BJ (cell line): ENCODE results near the gene DENND6A. TPM values are rescaled to one million over a fixed set of nuclear protein-coding genes. Genes with fewer than 3 reads are reported as not detected.

Experiments used
- CTCF ChIA-PET: fragments of 350-600 bp; formaldehyde crosslinking; extraction: SDS; loops from one replicate; lab custom pipeline; 2021; ENCODE audit warnings: antibody characterized with exemption, inconsistent platforms; lab: Yijun Ruan, JAX
- POLR2A ChIA-PET: fragments of 300-600 bp; sonication (Branson Sonifier 250); formaldehyde crosslinking; extraction: SDS; loops from one replicate; lab custom pipeline; 2021; ENCODE audit warnings: antibody characterized with exemption; lab: Charles Lee
- DNase-seq: peaks from one replicate; pipeline ENCODE4 v3.0.0-alpha.2; 2011; ENCODE audit warnings: low read depth
- H3K27me3 ChIP-seq: 2 replicates; pipeline ENCODE4 v1.6.0; 2011; ENCODE audit warnings: low read length; ENCODE audit not compliant: control insufficient read depth, insufficient read depth
- H3K36me3 ChIP-seq: 2 replicates; pipeline ENCODE4 v1.5.1; 2011; ENCODE audit warnings: low read length; ENCODE audit not compliant: control insufficient read depth, insufficient read depth
- H3K4me3 ChIP-seq: 2 replicates; pipeline ENCODE4 v1.5.1; 2011; ENCODE audit warnings: low read depth, mild to moderate bottlenecking, control low read depth, low read length
- polyA plus RNA-seq: library from polyadenylated mRNA; depleted of rRNA; stranded (reverse); fragments of >200 nt; gene quantifications from 2 replicates; pipeline ENCODE4 v1.2.3, GENCODE V29; 2011
- TF ChIP-seq, protein P1 (sequence below): IDR thresholded peaks from 2 replicates; pipeline ENCODE4 v1.5.1; 2011; ENCODE audit warnings: low read depth, mild to moderate bottlenecking, control low read depth, inconsistent platforms, low read length, moderate library complexity; ENCODE audit not compliant: insufficient read depth

DENND6A gene
- polyA plus RNA-seq, 1 experiment, result 8.5 TPM

DNA sequence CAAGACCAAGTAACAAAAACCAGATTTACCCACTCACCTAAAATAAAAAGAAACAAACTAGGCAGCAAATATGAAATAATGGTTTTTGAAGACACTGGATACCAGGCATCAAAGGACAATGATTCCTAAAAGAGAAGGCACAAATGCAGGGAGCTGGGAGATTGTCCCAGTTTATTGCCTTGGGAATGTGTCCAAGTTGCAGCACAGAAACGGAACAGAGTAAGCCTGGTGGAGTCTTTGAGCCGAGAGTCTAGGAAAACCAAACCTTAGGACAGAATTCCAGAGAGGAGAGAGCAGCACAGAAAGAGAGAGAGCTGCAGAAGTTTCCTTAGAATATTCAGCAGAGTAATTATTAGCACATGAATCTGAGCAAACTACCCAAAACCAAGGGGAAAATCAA lies 87.9 kb downstream of the DENND6A start:
- CTCF ChIA-PET, result no interaction called here

DNA sequence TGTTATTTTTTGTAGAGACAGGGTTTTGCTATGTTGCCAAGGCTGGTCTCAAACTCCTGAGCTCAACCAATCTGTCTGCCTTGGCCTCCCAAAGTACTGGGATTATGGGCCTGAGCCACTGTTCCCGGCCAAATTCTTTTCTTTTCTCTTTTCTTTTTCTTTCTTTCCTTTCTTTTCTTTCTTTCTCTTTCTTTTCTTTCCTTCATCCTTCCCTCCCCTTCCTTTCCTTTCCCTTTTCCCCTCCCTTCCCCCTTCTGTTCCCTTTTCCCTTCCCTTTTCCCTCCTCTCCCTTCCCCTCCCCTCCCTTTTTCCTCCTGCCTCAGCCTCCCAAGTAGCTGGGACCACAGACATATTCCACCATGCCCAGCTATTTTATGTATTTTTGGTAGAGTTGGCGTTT lies 92.7 kb downstream of the DENND6A start:
- DNase-seq, result no peak
- no peaks in the 10 kb centered on the region for H3K27me3 ChIP-seq
- POLR2A ChIA-PET, result no interaction called here
- no peak overlapping the region for H3K4me3 ChIP-seq
- TF ChIP-seq, protein P1, sequence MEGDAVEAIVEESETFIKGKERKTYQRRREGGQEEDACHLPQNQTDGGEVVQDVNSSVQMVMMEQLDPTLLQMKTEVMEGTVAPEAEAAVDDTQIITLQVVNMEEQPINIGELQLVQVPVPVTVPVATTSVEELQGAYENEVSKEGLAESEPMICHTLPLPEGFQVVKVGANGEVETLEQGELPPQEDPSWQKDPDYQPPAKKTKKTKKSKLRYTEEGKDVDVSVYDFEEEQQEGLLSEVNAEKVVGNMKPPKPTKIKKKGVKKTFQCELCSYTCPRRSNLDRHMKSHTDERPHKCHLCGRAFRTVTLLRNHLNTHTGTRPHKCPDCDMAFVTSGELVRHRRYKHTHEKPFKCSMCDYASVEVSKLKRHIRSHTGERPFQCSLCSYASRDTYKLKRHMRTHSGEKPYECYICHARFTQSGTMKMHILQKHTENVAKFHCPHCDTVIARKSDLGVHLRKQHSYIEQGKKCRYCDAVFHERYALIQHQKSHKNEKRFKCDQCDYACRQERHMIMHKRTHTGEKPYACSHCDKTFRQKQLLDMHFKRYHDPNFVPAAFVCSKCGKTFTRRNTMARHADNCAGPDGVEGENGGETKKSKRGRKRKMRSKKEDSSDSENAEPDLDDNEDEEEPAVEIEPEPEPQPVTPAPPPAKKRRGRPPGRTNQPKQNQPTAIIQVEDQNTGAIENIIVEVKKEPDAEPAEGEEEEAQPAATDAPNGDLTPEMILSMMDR, result no peak
- H3K36me3 ChIP-seq, result no peaks in the 10 kb centered on the region
- CTCF ChIA-PET, result no interaction called here

More for the DNA sequence above, 87.9 kb downstream of the DENND6A start:
- TF ChIP-seq, protein P1, result no peak
- POLR2A ChIA-PET, result no interaction called here
- H3K27me3 ChIP-seq, result no peaks in the 10 kb centered on the region
- no peak for DNase-seq
- no peak overlapping the region for H3K4me3 ChIP-seq
- H3K36me3 ChIP-seq, result no peaks in the 10 kb centered on the region

GRCh38 chr3:57598765-57599360 lies 94.0 kb downstream of the DENND6A start:
- ChIA-PET POLR2A (interaction anchor here (0.6 kb wide), 3 partner anchors 35 to 169 kb away, joined by 3 to 4 read pairs (median 3); no protein-coding TSS in a partner anchor), CTCF (no interaction called here)
- no peaks in the 10 kb centered on the region for H3K36me3 ChIP-seq
- H3K4me3 ChIP-seq, result peak overlapping the region; percentile 40
- DNase-seq, result no peak
- H3K27me3 ChIP-seq, result no peaks in the 10 kb centered on the region
- TF ChIP-seq, protein P1, result no peak

- no peaks in the 10 kb centered on the region for H3K27me3 ChIP-seq
- no peaks in the 10 kb centered on the region for H3K36me3 ChIP-seq
- POLR2A ChIA-PET, result interaction anchor here (0.5 to 1.1 kb wide), 2 partner anchors 158 to 314 kb away, joined by 6 to 17 read pairs; partner anchors contain the start of gene SLMAP
- peak within 1 kb of the TSS; percentile 95 for H3K4me3 ChIP-seq
- DNase-seq, result peak; percentile 98
- TF ChIP-seq, protein P1, result peak; percentile 38
- CTCF ChIA-PET, result no interaction called here
Observed at GRCh38 chr3:57597127-57597923, 95.6 kb downstream of the DENND6A start, which contains the start of gene ARF4. Gene ARF4, minus strand, starts transcription at chr3:57597344. Its CDS starts 204 bp downstream, at chr3:57597140.

- POLR2A ChIA-PET, result interaction anchor here (0.6 to 1.1 kb wide), 3 partner anchors 42 to 182 kb away, joined by 3 to 6 read pairs (median 6); partner anchors contain the start of gene SLMAP
- TF ChIP-seq, protein P1, result no peak
- DNase-seq, result peak; percentile 75
- Histone ChIP-seq H3K36me3 (no peaks in the 10 kb centered on the region), H3K4me3 (peak overlapping the region; percentile 95), H3K27me3 (no peaks in the 10 kb centered on the region)
- CTCF ChIA-PET, result no interaction called here
Observed at GRCh38 chr3:57596495-57597126, 96.3 kb downstream of the DENND6A start.
